Measurements from ENCODE around the gene SPINT3.

SPINT3 gene

DNA sequence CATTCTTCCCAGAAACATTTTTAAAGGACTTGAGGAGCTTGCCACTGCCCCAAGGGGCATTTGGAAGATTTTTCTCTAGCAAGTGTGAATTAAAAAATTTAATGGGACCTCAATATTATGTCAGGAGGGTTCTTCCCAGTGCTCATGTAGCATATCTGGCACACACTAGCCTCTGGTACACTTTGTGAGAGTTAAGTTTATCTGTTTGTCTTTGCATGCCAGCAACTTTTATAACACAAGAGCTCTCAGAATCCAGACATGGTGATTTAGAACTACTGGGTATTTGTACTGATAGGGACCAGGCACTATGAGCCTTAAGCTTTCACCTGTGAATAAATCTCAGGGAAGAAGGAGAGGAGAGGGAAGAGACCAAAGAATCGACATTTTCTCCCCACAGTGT, 12.9 kb downstream of the SPINT3 start:
- TF ChIP-seq MAX (IDR thresholded peaks at IDR 0.05) (no peak), REST (IDR thresholded peaks at IDR 0.05; ENCODE audit: low read depth) (no peak), TEAD4 (IDR thresholded peaks at IDR 0.05) (no peak), ZBTB7A (IDR thresholded peaks at IDR 0.05; ENCODE audit: low read depth) (no peak), TCF12 (IDR thresholded peaks at IDR 0.05; ENCODE audit: low read depth) (no peak), NFIC (IDR thresholded peaks at IDR 0.05) (no peak), YY1 (IDR thresholded peaks at IDR 0.05; ENCODE audit: low read depth) (no peak), FOXM1 (IDR thresholded peaks at IDR 0.05; ENCODE audit: borderline replicate concordance, low read depth) (no peak), EP300 (IDR thresholded peaks at IDR 0.05; ENCODE audit: borderline replicate concordance) (no peak), CREB1 (IDR thresholded peaks at IDR 0.05; ENCODE audit: low read depth) (no peak), CEBPB (IDR thresholded peaks at IDR 0.05) (no peak), RAD21 (IDR thresholded peaks at IDR 0.05; ENCODE audit: low read depth) (no peak), TAF1 (IDR thresholded peaks at IDR 0.05; ENCODE audit: low read depth) (no peak), EGR1 (IDR thresholded peaks at IDR 0.05) (no peak)
- TF ChIP-seq, protein P1, sequence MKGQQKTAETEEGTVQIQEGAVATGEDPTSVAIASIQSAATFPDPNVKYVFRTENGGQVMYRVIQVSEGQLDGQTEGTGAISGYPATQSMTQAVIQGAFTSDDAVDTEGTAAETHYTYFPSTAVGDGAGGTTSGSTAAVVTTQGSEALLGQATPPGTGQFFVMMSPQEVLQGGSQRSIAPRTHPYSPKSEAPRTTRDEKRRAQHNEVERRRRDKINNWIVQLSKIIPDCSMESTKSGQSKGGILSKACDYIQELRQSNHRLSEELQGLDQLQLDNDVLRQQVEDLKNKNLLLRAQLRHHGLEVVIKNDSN (IDR thresholded peaks at IDR 0.05): no peak

DNA sequence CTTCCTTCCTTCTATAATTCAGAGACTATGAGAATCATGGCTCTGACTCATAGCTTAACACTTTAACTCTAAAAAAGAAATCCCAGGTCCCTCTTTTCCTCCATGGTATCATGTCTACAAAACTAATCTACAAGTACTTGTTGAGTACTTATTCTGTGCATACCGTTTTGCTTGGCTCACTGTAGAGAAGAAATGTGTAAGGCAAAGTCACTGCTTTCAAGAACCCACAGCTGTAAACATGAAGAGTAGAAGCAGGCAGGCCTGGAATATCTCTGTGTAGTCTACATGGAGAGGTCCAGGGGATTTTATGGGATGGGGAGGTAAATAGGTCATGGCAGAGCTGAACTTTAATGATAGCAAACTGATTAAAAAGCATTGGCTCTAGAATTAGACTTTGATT, 13.8 kb downstream of the SPINT3 start:
- TF ChIP-seq CREB1 (IDR thresholded peaks at IDR 0.05; ENCODE audit: low read depth) (no peak), EP300 (IDR thresholded peaks at IDR 0.05; ENCODE audit: borderline replicate concordance) (no peak), NFIC (IDR thresholded peaks at IDR 0.05) (no peak), TAF1 (IDR thresholded peaks at IDR 0.05; ENCODE audit: low read depth) (no peak), YY1 (IDR thresholded peaks at IDR 0.05; ENCODE audit: low read depth) (no peak), TEAD4 (IDR thresholded peaks at IDR 0.05) (no peak), CEBPB (IDR thresholded peaks at IDR 0.05) (no peak), ZBTB7A (IDR thresholded peaks at IDR 0.05; ENCODE audit: low read depth) (no peak), TCF12 (IDR thresholded peaks at IDR 0.05; ENCODE audit: low read depth) (no peak), MAX (IDR thresholded peaks at IDR 0.05) (no peak), EGR1 (IDR thresholded peaks at IDR 0.05) (no peak), FOXM1 (IDR thresholded peaks at IDR 0.05; ENCODE audit: borderline replicate concordance, low read depth) (no peak), REST (IDR thresholded peaks at IDR 0.05; ENCODE audit: low read depth) (no peak), RAD21 (IDR thresholded peaks at IDR 0.05; ENCODE audit: low read depth) (no peak)
- TF ChIP-seq, protein P1 (IDR thresholded peaks at IDR 0.05): no peak

- TF ChIP-seq CEBPB (IDR thresholded peaks at IDR 0.05): no peak
- TF ChIP-seq NFIC (IDR thresholded peaks at IDR 0.05): no peak
- no peak for TF ChIP-seq CREB1 (IDR thresholded peaks at IDR 0.05; ENCODE audit: low read depth)
- TF ChIP-seq FOXM1 (IDR thresholded peaks at IDR 0.05; ENCODE audit: borderline replicate concordance, low read depth): no peak
- TF ChIP-seq TCF12 (IDR thresholded peaks at IDR 0.05; ENCODE audit: low read depth): no peak
- no peak for TF ChIP-seq TAF1 (IDR thresholded peaks at IDR 0.05; ENCODE audit: low read depth)
- no peak for TF ChIP-seq EGR1 (IDR thresholded peaks at IDR 0.05)
- TF ChIP-seq, protein P1 (IDR thresholded peaks at IDR 0.05): no peak
- no peak for TF ChIP-seq YY1 (IDR thresholded peaks at IDR 0.05; ENCODE audit: low read depth)
- TF ChIP-seq MAX (IDR thresholded peaks at IDR 0.05): no peak
- no peak for TF ChIP-seq ZBTB7A (IDR thresholded peaks at IDR 0.05; ENCODE audit: low read depth)
- TF ChIP-seq REST (IDR thresholded peaks at IDR 0.05; ENCODE audit: low read depth): no peak
- no peak for TF ChIP-seq EP300 (IDR thresholded peaks at IDR 0.05; ENCODE audit: borderline replicate concordance)
- TF ChIP-seq RAD21 (IDR thresholded peaks at IDR 0.05; ENCODE audit: low read depth): no peak
- no peak for TF ChIP-seq TEAD4 (IDR thresholded peaks at IDR 0.05)
These were observed 15.4 kb downstream of the SPINT3 start for GRCh38 chr20:45500022-45500421.

All from Ishikawa (cell line).